ENCODE data around the gene ZMYND10. TPM values are rescaled to one million over a fixed set of nuclear protein-coding genes. Genes with fewer than 3 reads are reported as not detected.

Gene ZMYND10
- 0.06 and 0.17 TPM in 2 replicates for total RNA-seq (2014; rRNA removed; shearing (Covaris generic))

DNA sequence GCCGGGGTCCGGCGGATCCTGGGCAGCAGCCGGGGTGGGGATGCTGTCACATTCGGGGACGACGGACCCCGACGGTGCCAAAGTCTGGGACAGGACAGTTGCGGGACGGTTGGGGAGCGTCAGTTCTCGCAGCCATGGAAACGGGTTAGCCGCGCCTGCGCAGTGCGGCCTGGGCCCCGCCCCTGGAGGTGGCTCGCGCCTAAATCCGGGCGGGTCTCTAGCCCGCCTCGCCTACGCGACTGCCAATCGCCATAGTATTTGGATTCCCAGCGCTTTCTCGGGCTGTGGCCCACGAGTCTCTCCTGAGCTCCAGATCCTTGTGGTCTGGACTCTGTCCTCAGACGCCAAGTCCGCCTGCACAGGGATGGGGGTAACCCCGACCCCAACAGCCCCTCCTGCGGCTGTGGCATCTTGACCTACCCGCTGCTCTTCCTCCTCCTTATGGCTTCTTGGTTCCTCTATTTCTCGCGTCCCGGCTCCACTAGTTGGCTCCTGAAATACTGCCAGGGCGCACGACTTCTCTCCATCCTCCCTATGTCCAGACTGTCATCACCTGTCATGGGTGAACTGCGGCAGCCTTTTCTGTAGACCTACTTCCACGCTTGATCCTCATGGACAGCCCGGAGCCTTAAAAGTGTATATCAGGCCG lies at the start of gene ZMYND10:
Gene ZMYND10 (minus strand): TSS at position 147 of the 649 bp plus-strand sequence. CDS start 153 bp downstream, outside the sequence.
- DNase-seq (ENCODE audit: low read depth): peak; percentile 70

DNA sequence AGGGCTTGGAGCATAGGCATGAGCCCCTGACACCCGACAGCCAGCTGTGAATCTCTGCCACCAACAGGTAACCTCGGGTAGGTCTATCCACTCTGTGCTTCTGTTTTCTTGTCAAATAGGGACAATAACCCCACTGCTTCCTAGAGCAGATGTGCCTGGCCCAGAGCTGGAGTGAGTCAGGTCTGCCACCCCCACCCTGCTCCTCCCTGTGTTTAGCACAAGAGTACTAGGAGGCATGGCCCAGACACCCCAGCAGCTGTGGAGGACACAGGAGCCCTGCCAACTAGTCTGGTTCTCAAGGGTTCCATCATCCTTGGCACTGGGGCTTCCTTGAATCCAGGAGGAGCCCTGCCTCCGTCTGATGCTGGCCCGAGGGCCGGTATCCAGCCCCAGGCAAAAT lies 47.5 kb upstream of the ZMYND10 start:
- no peak for DNase-seq (ENCODE audit: low read depth)

GRCh38 chr3:50392101-50392715 lies 46.7 kb upstream of the ZMYND10 start:
- no peak for DNase-seq (ENCODE audit: low read depth)

DNA sequence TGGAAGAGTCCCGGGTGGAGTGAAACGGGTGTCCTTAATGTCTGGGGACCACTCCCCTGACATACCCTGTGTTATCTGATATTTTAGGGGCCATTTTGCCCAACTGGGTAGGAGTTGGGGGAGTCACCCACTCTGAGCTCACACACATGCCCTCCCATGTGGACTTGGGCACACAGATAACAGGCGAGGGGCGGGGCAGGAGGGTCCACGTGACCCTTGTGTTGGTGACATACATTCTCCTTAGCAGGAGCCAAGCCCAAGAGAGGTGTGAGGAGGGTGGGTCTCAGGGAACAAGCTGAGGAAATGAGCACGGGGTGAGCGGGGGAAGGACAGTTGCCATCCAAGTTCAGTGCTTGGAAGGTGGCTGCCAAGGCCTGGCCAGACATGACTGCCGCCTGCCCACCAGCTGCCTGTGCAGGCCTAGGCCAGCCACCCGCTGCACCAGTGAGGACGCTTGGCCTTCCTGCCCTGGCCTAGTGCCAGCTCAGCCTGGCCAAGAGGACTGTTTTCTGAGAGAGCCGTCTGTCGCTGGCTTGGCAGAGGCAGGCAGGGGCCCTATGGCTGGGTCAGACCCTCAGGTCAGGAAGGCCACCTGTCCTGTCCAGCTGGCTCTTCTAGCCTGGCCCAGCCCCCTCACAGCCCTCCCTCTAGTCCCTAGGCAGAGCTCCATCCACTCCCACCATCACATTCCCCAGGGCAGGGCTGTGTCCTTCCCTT lies 45.1 kb upstream of the ZMYND10 start:
- no peak for DNase-seq (ENCODE audit: low read depth)

DNA sequence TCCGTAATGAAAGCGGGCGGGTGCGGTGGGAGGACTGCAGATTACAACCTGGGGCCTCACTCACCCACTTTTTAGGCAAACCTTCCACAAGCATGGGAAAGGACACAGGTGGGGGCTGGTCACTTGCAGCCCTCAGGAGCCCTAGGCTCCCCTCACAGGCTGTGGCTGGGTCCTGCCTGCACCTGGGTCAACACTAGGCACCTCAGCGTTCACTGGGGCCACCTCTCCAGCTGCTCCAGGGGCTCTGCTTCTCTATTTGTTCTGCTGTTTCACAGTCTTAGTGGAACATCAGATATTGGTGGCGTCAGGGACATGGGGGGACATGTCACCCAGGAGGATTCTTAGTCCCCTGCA lies 43.9 kb upstream of the ZMYND10 start:
- no peak for DNase-seq (ENCODE audit: low read depth)

DNA sequence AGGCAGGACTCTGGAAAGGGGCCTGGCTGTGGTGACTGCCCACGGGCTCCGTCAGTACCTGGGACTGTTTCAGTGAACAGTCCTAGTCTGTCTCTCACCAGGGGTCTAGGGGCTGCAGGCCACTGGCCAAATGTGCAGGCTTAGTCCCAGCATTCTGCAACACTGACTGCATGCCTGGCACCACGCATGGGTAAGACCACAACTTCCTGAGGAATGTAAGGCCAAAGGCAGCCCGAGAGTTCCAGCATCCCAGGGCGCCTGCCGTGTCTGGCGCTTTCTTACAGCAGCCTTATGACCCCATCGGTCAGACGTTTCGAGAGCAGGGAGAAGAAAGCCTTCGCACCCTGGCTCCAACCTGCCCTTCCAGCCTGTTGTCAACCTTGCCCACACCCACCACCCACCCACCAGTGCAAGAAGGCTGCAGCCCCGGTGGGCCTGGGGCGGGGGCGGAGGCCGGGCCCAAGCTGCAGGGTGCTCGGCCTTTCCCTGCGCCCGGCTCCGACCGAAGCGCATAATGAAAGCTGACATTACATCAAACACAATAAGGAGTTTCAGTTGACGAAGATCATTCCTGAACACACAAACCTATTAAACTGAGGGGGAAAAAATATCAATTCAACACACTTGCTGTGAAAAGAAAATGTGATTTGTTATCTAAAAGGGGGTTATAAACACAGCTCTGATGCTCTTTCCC lies 43.3 kb upstream of the ZMYND10 start:
- DNase-seq (ENCODE audit: low read depth): peak; percentile 22

DNA sequence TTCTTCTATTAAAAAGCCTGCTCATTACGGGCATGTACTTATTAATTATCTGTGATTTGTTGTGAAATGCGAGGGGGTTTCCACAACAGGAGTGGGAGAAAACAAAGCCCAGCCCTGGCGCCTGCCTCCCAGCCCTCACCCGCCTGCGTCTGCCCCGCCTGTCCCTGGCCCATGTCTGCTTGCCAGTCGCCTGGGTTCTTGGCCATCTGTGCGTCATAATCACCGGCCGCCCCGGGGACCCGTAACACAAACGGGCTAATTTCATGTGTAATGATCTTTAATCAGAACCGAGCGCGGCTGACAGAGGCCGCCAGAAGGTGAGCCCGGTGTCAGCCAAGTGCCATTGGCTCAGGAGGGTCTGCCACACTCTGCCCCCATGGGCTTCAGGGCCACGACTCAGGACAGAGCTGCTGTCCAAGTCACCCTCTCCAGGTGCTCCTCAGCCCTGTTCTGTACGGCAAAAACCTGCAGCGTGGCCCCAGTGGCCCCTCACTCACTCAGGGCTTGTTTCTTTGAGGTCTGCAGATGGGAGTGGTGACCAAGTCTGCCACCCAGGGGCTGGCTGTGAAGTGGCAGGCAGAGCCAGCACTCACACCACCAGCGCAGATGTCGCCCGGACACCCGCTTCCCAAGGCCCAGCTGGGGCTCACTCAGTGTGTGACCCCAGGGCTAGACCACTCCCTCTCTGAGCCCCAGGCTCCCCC lies 42.6 kb upstream of the ZMYND10 start:
- DNase-seq (ENCODE audit: low read depth): no peak

GRCh38 chr3:50385754-50386153 lies 40.2 kb upstream of the ZMYND10 start:
- DNase-seq (ENCODE audit: low read depth): no peak

DNA sequence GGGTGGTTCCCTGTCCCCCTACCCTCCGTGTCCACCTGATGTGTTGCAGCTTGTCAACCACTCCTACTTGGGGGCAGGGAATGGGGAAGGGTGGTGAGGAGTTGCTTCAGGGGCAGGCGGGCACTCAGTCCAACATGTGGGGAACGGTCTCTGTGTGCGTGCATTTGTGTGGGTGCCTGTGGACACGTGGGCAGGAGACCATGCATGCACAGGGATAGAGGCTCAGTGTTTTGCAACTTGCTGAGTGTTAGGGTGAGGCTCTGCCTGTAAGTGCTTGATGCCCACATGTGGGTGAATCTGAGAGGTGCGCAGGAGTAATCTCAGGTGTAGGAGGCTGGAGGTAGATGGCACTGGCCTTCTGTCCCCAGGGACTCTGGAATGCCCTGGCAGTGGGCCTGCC lies 38.2 kb upstream of the ZMYND10 start:
- DNase-seq (ENCODE audit: low read depth): no peak

DNA sequence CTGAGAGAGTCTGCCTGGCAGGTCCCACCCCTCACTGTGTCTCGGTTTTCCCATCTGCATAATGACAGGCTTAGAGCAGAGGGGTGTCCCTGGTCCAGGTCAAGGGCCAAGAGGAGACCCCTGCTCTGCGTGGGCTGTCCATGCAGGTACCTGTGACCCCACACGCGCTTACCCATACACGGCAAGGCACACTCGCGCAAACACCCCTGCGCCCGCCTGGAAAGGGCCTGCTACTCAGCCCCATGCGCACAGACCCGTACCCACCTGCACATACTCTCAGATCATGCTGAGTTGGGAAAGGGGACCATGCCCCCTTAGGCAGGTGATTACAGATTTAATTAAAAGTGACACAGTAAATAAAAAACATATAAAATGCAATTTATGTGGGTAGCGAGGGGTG lies 37.2 kb upstream of the ZMYND10 start:
- no peak for DNase-seq (ENCODE audit: low read depth)

DNA sequence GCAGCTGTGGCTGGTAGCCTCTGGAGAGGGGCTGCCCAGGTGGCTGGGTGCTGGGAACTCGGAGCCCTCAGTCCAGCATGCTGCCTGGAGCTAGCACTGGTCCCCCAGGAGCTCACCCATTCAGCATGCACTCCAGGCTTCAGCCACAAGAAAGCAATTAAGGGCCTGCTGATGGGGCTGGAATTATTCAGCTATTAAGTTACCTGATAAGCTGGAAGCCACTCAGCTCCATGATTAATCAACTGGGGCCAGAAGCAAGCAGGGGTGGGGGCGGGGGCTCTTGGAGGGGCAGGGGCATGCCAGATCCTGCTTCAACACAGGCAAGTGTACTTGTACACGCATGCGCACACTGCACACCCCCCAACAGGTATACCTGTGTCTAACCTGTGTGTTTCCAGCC lies 35.9 kb upstream of the ZMYND10 start:
- DNase-seq (ENCODE audit: low read depth): no peak

DNA sequence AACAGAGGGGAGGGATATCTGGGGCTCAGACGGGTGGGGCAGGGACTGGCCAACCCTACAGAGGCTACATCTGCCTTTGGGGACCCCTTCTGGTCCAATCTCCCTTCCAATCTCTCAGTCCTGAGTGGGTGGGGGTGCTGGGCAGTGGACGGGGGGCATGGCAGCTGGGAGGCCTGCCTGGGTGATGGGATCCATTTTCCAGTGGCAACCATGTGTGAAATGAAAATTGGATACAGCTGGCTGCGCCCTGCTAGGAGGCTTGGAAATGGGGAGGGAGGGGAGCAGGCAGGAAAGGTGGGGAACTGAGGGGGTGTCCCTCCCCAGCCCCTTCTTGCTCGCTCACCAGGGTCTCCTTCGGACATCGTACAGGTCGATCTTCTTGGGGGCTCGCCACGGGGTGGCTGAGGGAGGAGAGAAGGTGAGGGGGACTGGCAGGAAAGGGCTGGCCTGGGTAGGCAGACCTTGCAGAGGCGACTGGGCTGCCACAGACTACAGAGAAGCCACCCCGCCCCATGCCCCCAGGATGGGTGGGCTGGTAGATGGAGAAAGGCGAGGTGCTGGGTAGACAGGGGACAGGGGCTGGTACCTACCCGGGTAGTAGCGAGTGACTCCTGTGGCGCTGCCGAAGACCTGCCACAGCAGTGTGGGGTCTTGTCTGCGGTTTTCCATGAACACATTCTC lies 35.0 kb upstream of the ZMYND10 start:
- DNase-seq (ENCODE audit: low read depth): no peak

DNA sequence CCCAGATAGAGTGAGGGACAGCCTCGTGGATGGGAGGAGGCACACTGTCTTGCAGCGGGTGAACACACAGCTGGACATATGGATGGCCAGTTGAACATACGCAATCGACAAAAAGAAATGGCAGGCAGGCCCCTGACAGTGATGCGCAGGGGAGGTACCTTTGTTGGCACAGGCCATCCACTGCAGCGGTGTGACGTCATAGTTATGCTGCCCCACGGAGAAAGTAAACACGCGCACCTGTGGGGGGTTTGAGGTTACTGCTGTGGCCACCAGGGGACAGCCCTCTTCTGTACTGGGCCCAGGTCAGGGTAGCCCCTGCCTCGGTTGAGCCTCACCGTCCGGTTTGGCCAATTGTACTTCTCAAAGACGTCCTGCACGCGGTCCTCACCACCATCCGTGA lies 33.2 kb upstream of the ZMYND10 start:
- DNase-seq (ENCODE audit: low read depth): no peak

GRCh38 chr3:50378024-50378423 lies 32.5 kb upstream of the ZMYND10 start:
- no peak for DNase-seq (ENCODE audit: low read depth)

DNA sequence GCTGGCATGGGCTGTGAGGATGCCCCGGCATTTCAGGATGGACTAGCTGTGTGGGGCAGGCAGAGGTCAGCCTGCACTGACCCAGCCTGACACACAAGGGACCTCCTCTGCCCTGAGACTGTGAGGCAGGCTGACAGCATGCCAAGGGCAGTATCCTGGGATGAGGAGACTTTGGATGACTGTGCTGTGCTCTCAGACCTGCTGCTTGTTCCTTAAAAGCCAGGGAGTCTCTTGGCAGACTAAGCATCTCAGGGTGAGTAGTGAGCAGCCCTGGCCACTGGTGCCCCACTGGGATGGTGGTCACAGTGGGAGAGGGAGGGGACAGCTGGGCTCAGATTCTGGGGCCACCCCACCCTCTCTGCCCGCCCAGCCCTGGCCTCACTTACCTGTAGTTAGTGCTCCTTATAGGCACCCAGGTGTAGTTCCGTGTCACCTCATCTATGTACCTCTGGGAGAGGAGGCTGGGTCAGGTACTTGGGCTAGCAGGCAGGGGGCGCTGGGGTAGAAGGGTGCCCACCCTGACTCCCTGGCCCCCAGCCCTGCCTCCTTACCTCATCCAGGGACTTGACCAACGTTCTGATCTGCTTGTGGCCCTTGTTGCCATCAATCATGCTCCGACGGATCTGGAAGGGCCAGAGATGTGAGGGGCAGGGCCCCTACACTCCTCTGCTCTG lies 29.9 kb upstream of the ZMYND10 start:
- no peak for DNase-seq (ENCODE audit: low read depth)

DNA sequence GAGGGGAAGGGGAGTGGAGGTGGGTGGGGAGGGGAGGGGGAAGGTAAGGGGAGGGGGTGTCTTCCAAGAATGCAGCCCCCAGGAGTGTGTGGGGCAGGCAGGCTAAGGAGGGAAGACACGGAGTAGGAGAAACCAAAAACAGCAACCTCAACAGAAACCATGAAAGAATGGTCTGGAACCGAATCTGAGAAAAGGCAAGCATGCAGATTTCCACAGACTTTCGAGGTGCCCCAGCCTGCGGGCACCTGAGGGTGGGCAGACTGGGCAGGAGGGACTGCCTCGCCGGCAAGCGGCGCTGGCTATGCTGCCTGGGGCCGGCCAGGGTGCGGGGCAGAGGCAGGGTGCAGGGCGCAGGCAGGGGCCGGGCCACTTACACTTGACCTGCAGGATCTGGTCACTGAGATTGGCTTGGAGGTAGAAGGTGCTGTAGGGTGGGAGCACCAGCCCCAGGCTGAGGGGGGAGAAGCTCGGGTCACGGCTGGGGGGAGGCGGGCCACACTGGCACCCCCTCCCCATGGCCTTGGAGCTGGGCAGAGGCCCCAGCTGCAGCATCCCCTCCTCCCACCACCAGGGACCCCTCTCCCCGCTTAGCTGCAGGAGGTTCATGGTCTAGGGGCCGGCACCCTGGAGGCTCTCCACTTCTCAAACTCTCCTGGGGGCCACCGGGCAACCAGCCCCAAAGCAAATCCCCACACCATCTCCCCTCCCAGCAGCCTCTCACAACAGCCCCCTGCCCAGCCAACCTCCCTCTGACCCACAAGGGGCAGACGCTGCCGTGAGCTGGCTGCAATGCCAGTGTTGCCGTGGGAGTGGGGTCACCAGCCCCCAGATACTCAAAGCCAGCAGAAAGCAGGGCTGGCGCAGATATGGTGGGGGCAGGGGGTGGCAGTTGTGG lies 29.1 kb upstream of the ZMYND10 start:
- no peak for DNase-seq (ENCODE audit: low read depth)

- DNase-seq (ENCODE audit: low read depth): no peak
Observed at GRCh38 chr3:50373146-50374051, 27.9 kb upstream of the ZMYND10 start.

DNA sequence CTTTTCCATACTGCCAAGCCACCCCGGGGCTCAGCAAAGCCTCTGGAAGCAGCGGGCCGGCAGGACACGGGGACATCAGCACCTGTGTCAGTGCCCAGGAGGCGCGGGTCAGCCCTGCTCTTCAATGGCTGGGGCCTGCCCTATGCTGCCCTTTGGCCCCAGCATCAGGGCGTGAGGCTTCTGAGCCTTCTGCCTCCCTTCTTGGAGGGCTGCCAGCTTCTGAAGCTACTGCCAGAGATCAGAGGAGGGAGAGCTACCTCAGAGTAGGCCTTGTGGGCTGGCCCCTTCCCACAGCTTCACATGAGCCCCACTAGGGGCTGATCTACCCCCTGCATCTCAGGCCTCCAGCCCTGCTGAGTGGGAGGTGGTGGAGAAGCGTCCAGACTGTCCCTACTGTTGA lies 26.8 kb upstream of the ZMYND10 start:
- no peak for DNase-seq (ENCODE audit: low read depth)

Measured in Daoy (cell line).